ENCODE measurements around the gene NCS1.

The NCS1 gene

GRCh38 chr9:130172161-130172857 is at the start of gene NCS1:
TSS of gene NCS1 (plus strand) at chr9:130172404. CDS start at chr9:130172664, 260 bp downstream.
- TF ChIP-seq NFIC (IDR thresholded peaks at IDR 0.05) (no peak), EGR1 (IDR thresholded peaks at IDR 0.05) (peak; percentile 18; the same call in 1 of the 2 replicates), MAX (IDR thresholded peaks at IDR 0.05) (peak; percentile 45; the same call in 1 of the 2 replicates), TCF12 (IDR thresholded peaks at IDR 0.05; ENCODE audit: low read depth) (no peak), TAF1 (IDR thresholded peaks at IDR 0.05; ENCODE audit: low read depth) (peak; percentile 40; the same call in 1 of the 2 replicates), YY1 (IDR thresholded peaks at IDR 0.05; ENCODE audit: low read depth) (no peak), TEAD4 (IDR thresholded peaks at IDR 0.05) (no peak)

DNA sequence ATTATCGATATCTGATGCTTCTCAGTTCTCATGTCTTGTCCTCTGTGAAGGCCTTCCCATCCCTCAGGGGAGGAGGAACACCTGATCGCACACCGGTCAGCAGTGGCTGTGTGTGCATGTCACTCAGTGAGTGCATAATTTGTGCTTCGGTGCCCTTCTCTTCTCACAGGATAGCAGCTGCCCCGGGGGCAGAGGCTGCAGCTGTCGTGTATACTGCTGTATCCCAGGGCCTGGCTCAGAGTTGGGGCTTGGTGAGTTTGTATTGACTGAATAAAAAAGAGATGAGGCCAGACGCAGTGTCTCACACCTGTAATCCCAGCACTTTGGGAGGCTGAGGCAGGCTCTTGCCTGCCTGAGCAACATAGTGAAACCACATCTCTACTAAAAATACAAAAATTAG is 49.7 kb upstream of the NCS1 start:
- TF ChIP-seq EGR1 (IDR thresholded peaks at IDR 0.05) (no peak), TAF1 (IDR thresholded peaks at IDR 0.05; ENCODE audit: low read depth) (no peak), FOXM1 (IDR thresholded peaks at IDR 0.05; ENCODE audit: borderline replicate concordance, low read depth) (no peak), USF1 (IDR thresholded peaks at IDR 0.05) (no peak), EP300 (IDR thresholded peaks at IDR 0.05; ENCODE audit: borderline replicate concordance) (no peak)

DNA sequence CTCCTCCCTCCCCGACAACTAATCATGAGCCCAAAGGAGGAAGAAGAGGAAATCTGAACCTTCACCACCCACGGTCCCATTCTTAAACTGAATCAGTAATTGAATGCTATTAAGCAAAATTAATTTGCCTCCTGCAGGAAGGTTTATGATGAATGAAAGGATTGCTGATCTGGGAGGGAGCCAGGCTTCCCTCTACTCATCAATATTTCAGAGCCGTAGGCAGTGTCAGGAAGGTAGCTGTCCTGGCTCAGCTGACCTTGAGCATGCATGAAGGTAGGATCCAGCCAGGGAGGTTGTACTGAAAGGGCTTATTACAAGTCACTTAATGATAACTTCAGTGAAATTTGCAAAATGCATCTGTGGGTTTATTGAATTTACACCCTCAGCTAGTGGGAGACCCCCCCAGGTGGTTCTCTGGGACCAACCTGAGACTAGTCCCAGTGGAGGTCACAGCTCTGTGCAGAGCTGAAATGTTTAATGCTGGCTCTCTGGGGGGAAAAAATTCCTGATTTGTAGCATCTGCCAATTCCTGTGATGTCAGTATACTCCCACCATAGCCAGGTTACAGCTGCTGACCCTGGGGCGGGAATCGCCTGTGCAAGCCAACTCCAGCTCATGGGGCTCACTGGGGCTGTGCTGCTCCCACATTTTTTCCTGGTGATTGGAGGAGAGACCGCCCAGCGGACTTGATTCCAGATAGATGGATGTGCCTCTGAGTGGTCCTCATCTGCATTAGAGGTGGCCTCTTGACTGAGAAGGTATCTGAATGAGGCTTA is 47.9 kb upstream of the NCS1 start:
- no peak for TF ChIP-seq ZBTB7A (IDR thresholded peaks at IDR 0.05; ENCODE audit: low read depth)
- 0 out of 2 replicates have a peak, but pooled peaks have one; percentile 13 for TF ChIP-seq TCF12 (IDR thresholded peaks at IDR 0.05; ENCODE audit: low read depth)

GRCh38 chr9:130126721-130127433 is 45.3 kb upstream of the NCS1 start:
- no peak for TF ChIP-seq TEAD4 (IDR thresholded peaks at IDR 0.05)
- peak; percentile 44; the same call in 1 of the 2 replicates for TF ChIP-seq TCF12 (IDR thresholded peaks at IDR 0.05; ENCODE audit: low read depth)
- TF ChIP-seq YY1 (IDR thresholded peaks at IDR 0.05; ENCODE audit: low read depth), result peak; percentile 40; the same call in 1 of the 2 replicates
- TF ChIP-seq FOXM1 (IDR thresholded peaks at IDR 0.05; ENCODE audit: borderline replicate concordance, low read depth), result no peak
- no peak for TF ChIP-seq EGR1 (IDR thresholded peaks at IDR 0.05)
- TF ChIP-seq NFIC (IDR thresholded peaks at IDR 0.05), result no peak
- TF ChIP-seq TAF1 (IDR thresholded peaks at IDR 0.05; ENCODE audit: low read depth), result no peak
- no peak for TF ChIP-seq ZBTB7A (IDR thresholded peaks at IDR 0.05; ENCODE audit: low read depth)
- 0 out of 2 replicates have a peak, but pooled peaks have one; percentile 35 for TF ChIP-seq CEBPB (IDR thresholded peaks at IDR 0.05)
- peak; percentile 52 for TF ChIP-seq MAX (IDR thresholded peaks at IDR 0.05)
- TF ChIP-seq USF1 (IDR thresholded peaks at IDR 0.05), result no peak
- no peak for TF ChIP-seq RAD21 (IDR thresholded peaks at IDR 0.05; ENCODE audit: low read depth)
- 0 out of 2 replicates have a peak, but pooled peaks have one; percentile 48 for TF ChIP-seq EP300 (IDR thresholded peaks at IDR 0.05; ENCODE audit: borderline replicate concordance)
- no peak for TF ChIP-seq CREB1 (IDR thresholded peaks at IDR 0.05; ENCODE audit: low read depth)
- TF ChIP-seq, protein P1, sequence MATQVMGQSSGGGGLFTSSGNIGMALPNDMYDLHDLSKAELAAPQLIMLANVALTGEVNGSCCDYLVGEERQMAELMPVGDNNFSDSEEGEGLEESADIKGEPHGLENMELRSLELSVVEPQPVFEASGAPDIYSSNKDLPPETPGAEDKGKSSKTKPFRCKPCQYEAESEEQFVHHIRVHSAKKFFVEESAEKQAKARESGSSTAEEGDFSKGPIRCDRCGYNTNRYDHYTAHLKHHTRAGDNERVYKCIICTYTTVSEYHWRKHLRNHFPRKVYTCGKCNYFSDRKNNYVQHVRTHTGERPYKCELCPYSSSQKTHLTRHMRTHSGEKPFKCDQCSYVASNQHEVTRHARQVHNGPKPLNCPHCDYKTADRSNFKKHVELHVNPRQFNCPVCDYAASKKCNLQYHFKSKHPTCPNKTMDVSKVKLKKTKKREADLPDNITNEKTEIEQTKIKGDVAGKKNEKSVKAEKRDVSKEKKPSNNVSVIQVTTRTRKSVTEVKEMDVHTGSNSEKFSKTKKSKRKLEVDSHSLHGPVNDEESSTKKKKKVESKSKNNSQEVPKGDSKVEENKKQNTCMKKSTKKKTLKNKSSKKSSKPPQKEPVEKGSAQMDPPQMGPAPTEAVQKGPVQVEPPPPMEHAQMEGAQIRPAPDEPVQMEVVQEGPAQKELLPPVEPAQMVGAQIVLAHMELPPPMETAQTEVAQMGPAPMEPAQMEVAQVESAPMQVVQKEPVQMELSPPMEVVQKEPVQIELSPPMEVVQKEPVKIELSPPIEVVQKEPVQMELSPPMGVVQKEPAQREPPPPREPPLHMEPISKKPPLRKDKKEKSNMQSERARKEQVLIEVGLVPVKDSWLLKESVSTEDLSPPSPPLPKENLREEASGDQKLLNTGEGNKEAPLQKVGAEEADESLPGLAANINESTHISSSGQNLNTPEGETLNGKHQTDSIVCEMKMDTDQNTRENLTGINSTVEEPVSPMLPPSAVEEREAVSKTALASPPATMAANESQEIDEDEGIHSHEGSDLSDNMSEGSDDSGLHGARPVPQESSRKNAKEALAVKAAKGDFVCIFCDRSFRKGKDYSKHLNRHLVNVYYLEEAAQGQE (IDR thresholded peaks at IDR 0.05; ENCODE audit: low read depth), result no peak

DNA sequence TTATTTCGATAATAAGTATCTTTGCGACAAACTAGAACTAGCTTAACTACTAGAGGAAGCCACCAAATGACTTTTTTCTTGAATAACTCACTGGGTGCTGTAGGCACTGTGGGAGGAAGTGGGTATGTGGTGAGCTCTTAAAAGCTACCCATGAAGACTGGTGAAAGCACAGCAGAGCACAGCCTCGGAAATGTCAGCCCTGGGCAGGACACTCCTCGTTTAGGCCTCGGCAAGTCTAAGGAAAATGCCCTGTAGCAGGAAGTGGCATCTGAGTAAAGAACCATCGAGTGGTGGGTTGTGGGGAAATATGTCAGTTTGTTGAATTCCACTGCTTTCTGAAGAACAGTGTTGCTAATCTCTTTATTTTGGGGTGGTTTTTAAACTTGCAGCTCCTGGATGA is 44.0 kb upstream of the NCS1 start:
- no peak for TF ChIP-seq EGR1 (IDR thresholded peaks at IDR 0.05)
- no peak for TF ChIP-seq TEAD4 (IDR thresholded peaks at IDR 0.05)
- no peak for TF ChIP-seq USF1 (IDR thresholded peaks at IDR 0.05)
- TF ChIP-seq EP300 (IDR thresholded peaks at IDR 0.05; ENCODE audit: borderline replicate concordance), result no peak
- no peak for TF ChIP-seq TCF12 (IDR thresholded peaks at IDR 0.05; ENCODE audit: low read depth)
- TF ChIP-seq, protein P1 (IDR thresholded peaks at IDR 0.05; ENCODE audit: low read depth), result no peak
- TF ChIP-seq NFIC (IDR thresholded peaks at IDR 0.05), result no peak
- no peak for TF ChIP-seq TAF1 (IDR thresholded peaks at IDR 0.05; ENCODE audit: low read depth)
- no peak for TF ChIP-seq MAX (IDR thresholded peaks at IDR 0.05)
- no peak for TF ChIP-seq ZBTB7A (IDR thresholded peaks at IDR 0.05; ENCODE audit: low read depth)
- no peak for TF ChIP-seq CEBPB (IDR thresholded peaks at IDR 0.05)
- no peak for TF ChIP-seq YY1 (IDR thresholded peaks at IDR 0.05; ENCODE audit: low read depth)
- TF ChIP-seq FOXM1 (IDR thresholded peaks at IDR 0.05; ENCODE audit: borderline replicate concordance, low read depth), result no peak
- no peak for TF ChIP-seq RAD21 (IDR thresholded peaks at IDR 0.05; ENCODE audit: low read depth)
- TF ChIP-seq CREB1 (IDR thresholded peaks at IDR 0.05; ENCODE audit: low read depth), result no peak

All from Ishikawa (cell line).